AG04449 (cell line): ENCODE data around the gene MGAT5.

Experiments used
- CTCF ChIA-PET: fragments of 350-600 bp; formaldehyde crosslinking; extraction: SDS; loops from one replicate; lab custom pipeline; 2021; ENCODE audit warnings: antibody characterized with exemption; lab: Yijun Ruan, JAX
- POLR2A ChIA-PET: fragments of 400-600, 350-600 bp; formaldehyde crosslinking; extraction: SDS; loops from one replicate; lab custom pipeline; 2020; ENCODE audit warnings: antibody characterized with exemption, inconsistent platforms; lab: Yijun Ruan, JAX
- DNase-seq: peaks from one replicate; pipeline ENCODE4 v3.0.0-alpha.2; 2010; ENCODE audit warnings: low read depth, low spot score
- H3K4me3 ChIP-seq: 2 replicates; pipeline ENCODE4 v1.5.1; 2011; ENCODE audit warnings: low read depth, mild to moderate bottlenecking, control low read depth, low read length
- TF ChIP-seq, protein P1 (sequence below): IDR thresholded peaks from one replicate; pipeline ENCODE4 v1.5.1; 2011; ENCODE audit warnings: mild to moderate bottlenecking, moderate library complexity, low read length, control low read depth, inconsistent platforms; ENCODE audit not compliant: insufficient read depth; ENCODE audit errors: missing control alignments

Gene MGAT5

DNA sequence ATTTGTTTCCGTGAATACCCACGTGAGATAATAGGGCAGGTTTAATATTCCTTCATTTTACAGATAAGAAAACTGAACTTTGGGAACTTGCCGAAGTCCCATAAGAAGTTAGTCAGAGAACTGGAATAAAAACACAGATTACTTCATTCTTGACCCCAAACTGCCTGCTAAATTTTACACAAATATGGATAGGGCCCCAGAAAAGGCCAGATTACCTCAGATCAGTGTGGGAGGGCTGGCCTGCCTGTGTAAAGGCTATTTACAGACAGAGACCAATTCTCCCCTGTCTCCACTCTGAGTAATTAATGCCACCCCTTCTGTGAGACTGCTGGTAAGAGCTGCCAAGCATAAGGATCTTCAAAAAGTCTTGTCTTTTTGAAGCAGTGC, 139.2 kb downstream of the MGAT5 start:
- no peak for DNase-seq
- no peak overlapping the region for H3K4me3 ChIP-seq
- POLR2A ChIA-PET = interaction anchor here (0.8 kb wide), 1 partner anchor 20 kb away, joined by 4 read pairs; no protein-coding TSS in a partner anchor
- CTCF ChIA-PET = interaction anchor here (0.9 to 1.3 kb wide), 3 partner anchors 8 to 276 kb away, joined by 3 to 4 read pairs (median 3); no protein-coding TSS in a partner anchor
- TF ChIP-seq, protein P1, sequence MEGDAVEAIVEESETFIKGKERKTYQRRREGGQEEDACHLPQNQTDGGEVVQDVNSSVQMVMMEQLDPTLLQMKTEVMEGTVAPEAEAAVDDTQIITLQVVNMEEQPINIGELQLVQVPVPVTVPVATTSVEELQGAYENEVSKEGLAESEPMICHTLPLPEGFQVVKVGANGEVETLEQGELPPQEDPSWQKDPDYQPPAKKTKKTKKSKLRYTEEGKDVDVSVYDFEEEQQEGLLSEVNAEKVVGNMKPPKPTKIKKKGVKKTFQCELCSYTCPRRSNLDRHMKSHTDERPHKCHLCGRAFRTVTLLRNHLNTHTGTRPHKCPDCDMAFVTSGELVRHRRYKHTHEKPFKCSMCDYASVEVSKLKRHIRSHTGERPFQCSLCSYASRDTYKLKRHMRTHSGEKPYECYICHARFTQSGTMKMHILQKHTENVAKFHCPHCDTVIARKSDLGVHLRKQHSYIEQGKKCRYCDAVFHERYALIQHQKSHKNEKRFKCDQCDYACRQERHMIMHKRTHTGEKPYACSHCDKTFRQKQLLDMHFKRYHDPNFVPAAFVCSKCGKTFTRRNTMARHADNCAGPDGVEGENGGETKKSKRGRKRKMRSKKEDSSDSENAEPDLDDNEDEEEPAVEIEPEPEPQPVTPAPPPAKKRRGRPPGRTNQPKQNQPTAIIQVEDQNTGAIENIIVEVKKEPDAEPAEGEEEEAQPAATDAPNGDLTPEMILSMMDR = no peak

DNA sequence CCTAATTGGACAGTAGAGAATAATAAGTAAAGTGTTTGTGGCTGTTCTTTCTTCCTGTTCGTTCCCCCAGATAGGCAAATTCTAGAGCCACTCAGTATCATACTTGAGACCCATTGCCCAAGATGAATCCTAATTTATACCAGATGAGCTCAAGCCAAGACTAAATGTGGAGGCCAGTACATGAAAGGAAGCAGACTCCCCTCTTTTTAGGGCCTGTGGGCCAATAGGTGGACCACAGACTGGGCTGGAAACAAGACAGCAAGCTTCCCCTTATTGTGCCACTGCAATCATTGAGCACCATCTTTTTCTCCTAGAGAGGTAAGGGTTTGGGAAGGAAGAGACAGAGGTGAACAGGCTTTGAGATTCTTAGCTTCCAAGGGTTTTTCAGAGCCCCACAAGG, 141.9 kb downstream of the MGAT5 start:
- no peak overlapping the region for H3K4me3 ChIP-seq
- TF ChIP-seq, protein P1 = no peak
- ChIA-PET CTCF (interaction anchor here (1.1 to 10.2 kb wide), 4 partner anchors 8 to 56 kb away, joined by 4 to 63 read pairs (median 6); no protein-coding TSS in a partner anchor), POLR2A (no interaction called here)
- no peak for DNase-seq

DNA sequence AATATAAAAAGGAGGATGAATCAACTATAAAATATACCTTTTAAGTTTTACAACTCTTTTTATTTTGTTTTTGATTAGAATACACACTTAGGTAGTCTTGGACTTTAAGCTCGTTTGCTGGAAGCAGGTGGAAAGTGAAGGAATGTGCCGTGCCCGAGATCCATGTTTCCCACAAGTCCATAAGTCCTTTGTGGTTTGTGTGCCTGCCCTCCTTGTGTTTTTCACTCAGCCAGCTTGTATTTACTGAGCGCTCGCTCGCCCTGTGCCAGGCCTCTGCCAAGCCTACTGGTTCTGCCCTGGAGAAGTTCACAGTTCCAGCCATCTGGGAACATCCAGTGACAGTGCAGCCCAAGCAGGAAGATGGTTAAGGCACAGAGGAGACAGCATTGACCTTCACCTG, 142.6 kb downstream of the MGAT5 start:
- DNase-seq = no peak
- no peak overlapping the region for H3K4me3 ChIP-seq
- ChIA-PET CTCF (interaction anchor here (1.1 to 10.2 kb wide), 3 partner anchors 9 to 55 kb away, joined by 4 to 63 read pairs (median 5); no protein-coding TSS in a partner anchor), POLR2A (no interaction called here)
- TF ChIP-seq, protein P1 = no peak

DNA sequence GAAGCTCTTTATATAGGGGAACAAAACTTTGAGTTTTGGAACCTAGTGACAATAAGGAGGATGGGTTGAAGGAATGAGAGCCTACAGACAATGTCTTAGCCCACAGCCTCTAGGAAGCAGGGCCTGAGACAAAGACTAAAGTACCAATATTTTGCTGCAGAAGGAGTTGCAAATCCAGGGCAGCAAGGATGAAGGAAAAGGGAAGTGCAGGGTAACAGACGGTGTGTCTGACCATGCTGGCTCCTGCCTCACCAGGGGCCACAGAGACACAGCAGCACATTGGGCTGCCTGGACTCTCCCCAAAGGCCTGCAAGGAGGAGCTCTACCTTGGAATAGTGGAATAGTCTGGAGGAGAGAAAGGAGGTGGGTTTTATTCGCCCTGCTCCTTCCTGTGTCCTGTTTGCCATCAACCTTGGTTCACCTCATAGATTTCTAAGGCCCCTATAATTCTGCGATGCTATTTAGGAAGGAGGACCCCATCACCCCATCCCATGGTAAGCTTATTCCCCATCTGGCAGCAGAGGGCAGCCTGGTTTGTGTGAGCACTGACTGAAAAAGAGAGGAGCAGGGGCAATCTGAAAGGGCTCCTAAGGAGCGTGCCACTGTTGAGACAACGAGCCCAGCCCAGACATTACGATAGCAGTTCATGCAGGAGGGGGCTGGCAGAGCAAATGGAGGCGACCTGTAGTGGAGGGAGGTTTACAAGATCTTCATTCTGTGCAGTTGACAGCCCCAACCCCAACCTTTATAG, 143.4 kb downstream of the MGAT5 start:
- no peak overlapping the region for H3K4me3 ChIP-seq
- no peak for DNase-seq
- ChIA-PET POLR2A (no interaction called here), CTCF (interaction anchor here (1.9 to 10.2 kb wide), 3 partner anchors 15 to 125 kb away, joined by 5 to 63 read pairs (median 5); no protein-coding TSS in a partner anchor)
- TF ChIP-seq, protein P1 = no peak

DNA sequence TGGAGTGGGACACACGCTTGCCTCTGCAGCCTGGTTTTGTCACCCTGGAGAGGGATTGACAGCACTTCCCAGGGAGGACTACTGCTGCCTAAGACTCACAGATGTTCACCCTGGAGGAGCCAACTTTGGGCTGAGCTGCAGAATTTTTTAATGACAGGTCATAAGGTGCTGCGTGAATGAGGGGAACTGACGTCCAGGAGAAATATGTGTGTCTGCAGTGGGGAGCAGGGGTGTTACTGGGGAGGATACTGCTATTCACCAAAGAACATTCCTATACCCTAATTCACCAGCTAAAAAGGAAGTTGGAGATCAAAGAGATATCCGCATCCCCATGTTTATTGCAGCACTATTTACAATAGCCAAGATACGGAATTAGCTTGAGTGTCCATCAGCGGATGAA, 144.4 kb downstream of the MGAT5 start:
- CTCF ChIA-PET = interaction anchor here (0.8 to 10.2 kb wide), 10 partner anchors 9 to 547 kb away, joined by 3 to 63 read pairs (median 4); no protein-coding TSS in a partner anchor
- TF ChIP-seq, protein P1 = no peak
- no peak overlapping the region for H3K4me3 ChIP-seq
- POLR2A ChIA-PET = interaction anchor here (0.7 kb wide), 1 partner anchor 57 kb away, joined by 3 read pairs; no protein-coding TSS in a partner anchor
- DNase-seq = no peak

DNA sequence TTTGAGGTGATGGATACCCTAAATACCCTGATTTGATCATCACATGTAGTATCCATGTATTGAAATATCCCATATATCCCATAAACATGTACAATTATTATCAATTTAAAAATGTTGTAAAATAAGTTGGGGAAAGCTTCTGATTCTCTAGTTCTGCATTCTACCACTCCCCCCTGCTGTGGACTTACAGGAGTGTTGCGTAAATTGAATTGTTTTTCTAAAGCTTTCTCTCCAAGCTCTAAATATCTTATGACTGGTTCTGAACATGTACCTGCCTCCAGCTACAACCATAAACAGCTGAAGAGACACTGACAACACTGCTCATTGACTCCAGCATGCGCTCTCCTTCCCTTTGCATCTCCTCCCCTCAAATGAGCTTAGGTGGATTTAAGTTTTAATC, 145.2 kb downstream of the MGAT5 start:
- CTCF ChIA-PET = interaction anchor here (0.6 to 10.2 kb wide), 11 partner anchors 9 to 547 kb away, joined by 3 to 63 read pairs (median 4); no protein-coding TSS in a partner anchor
- no peak for DNase-seq

More for the DNA sequence above, 145.2 kb downstream of the MGAT5 start:
- TF ChIP-seq, protein P1 = no peak
- POLR2A ChIA-PET = no interaction called here
- H3K4me3 ChIP-seq = no peak overlapping the region
